ENCODE data around the gene MTFR1L. TPM values are rescaled to one million over a fixed set of nuclear protein-coding genes. Genes with fewer than 3 reads are reported as not detected.

MTFR1L gene
- polyA plus RNA-seq, 1 of the 3 experiments (the other 2 are of a cell fraction): 53.6 TPM

- H3K4me2 ChIP-seq: no peak overlapping the region
- TF ChIP-seq JUND (IDR thresholded peaks at IDR 0.05): no peak
- TF ChIP-seq TCF12 (IDR thresholded peaks at IDR 0.05): no peak
- no peak for TF ChIP-seq FOXM1 (IDR thresholded peaks at IDR 0.05; ENCODE audit: low read depth)
- TF ChIP-seq, protein P1, sequence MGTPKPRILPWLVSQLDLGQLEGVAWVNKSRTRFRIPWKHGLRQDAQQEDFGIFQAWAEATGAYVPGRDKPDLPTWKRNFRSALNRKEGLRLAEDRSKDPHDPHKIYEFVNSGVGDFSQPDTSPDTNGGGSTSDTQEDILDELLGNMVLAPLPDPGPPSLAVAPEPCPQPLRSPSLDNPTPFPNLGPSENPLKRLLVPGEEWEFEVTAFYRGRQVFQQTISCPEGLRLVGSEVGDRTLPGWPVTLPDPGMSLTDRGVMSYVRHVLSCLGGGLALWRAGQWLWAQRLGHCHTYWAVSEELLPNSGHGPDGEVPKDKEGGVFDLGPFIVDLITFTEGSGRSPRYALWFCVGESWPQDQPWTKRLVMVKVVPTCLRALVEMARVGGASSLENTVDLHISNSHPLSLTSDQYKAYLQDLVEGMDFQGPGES (IDR thresholded peaks at IDR 0.05; ENCODE audit: low read depth, low read length): no peak
- TF ChIP-seq MEF2A (IDR thresholded peaks at IDR 0.05; ENCODE audit: borderline replicate concordance, low read depth): no peak
- no peak for TF ChIP-seq YY1 (IDR thresholded peaks at IDR 0.05; ENCODE audit: low read depth)
- TF ChIP-seq GABPA (IDR thresholded peaks at IDR 0.05; ENCODE audit: low read depth): no peak
- no peak for TF ChIP-seq GATA2 (CRISPR knock-in tag; IDR thresholded peaks at IDR 0.05)
- TF ChIP-seq ELF1 (IDR thresholded peaks at IDR 0.05): no peak
- no peak for TF ChIP-seq SMC3 (IDR thresholded peaks at IDR 0.05; ENCODE audit: low read depth, low read length)
- no peak for TF ChIP-seq RAD21 (IDR thresholded peaks at IDR 0.05; ENCODE audit: low read length)
- TF ChIP-seq, protein P2, sequence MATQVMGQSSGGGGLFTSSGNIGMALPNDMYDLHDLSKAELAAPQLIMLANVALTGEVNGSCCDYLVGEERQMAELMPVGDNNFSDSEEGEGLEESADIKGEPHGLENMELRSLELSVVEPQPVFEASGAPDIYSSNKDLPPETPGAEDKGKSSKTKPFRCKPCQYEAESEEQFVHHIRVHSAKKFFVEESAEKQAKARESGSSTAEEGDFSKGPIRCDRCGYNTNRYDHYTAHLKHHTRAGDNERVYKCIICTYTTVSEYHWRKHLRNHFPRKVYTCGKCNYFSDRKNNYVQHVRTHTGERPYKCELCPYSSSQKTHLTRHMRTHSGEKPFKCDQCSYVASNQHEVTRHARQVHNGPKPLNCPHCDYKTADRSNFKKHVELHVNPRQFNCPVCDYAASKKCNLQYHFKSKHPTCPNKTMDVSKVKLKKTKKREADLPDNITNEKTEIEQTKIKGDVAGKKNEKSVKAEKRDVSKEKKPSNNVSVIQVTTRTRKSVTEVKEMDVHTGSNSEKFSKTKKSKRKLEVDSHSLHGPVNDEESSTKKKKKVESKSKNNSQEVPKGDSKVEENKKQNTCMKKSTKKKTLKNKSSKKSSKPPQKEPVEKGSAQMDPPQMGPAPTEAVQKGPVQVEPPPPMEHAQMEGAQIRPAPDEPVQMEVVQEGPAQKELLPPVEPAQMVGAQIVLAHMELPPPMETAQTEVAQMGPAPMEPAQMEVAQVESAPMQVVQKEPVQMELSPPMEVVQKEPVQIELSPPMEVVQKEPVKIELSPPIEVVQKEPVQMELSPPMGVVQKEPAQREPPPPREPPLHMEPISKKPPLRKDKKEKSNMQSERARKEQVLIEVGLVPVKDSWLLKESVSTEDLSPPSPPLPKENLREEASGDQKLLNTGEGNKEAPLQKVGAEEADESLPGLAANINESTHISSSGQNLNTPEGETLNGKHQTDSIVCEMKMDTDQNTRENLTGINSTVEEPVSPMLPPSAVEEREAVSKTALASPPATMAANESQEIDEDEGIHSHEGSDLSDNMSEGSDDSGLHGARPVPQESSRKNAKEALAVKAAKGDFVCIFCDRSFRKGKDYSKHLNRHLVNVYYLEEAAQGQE (IDR thresholded peaks at IDR 0.05; ENCODE audit: low read depth, low read length): no peak
- TF ChIP-seq, protein P3, sequence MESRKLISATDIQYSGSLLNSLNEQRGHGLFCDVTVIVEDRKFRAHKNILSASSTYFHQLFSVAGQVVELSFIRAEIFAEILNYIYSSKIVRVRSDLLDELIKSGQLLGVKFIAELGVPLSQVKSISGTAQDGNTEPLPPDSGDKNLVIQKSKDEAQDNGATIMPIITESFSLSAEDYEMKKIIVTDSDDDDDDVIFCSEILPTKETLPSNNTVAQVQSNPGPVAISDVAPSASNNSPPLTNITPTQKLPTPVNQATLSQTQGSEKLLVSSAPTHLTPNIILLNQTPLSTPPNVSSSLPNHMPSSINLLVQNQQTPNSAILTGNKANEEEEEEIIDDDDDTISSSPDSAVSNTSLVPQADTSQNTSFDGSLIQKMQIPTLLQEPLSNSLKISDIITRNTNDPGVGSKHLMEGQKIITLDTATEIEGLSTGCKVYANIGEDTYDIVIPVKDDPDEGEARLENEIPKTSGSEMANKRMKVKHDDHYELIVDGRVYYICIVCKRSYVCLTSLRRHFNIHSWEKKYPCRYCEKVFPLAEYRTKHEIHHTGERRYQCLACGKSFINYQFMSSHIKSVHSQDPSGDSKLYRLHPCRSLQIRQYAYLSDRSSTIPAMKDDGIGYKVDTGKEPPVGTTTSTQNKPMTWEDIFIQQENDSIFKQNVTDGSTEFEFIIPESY (IDR thresholded peaks at IDR 0.05; ENCODE audit: borderline replicate concordance, low read depth): no peak
- peaks cover 0 to 8% of the 10 kb centered on the region in 2 experiments; a peak in 1 of 4 replicates for H3K4me1 ChIP-seq (ENCODE audit: control insufficient read depth in 1 of 2, insufficient read depth in 2 of 2, low read depth in 1 of 2, low read length in 1 of 2)
- H3K27me3 ChIP-seq (ENCODE audit: insufficient read depth): no peaks in the 10 kb centered on the region
- peaks cover 13% of the 10 kb centered on the region for H3K79me2 ChIP-seq (ENCODE audit: insufficient read depth)
- H2AFZ ChIP-seq (ENCODE audit: low read depth): no peak overlapping the region
- no peaks in the 10 kb centered on the region for H3K9me2 ChIP-seq
- WGBS (ENCODE audit: low lambda C conversion rate): 85% methylated on average over 4 of the region's 6 CpGs
- H3F3A ChIP-seq (replicated peaks; ENCODE audit: insufficient read depth): peaks cover 4% of the 10 kb centered on the region
- H4K20me1 ChIP-seq (ENCODE audit: insufficient read depth): no peaks in the 10 kb centered on the region
- no peak overlapping the region for H3K27ac ChIP-seq (ENCODE audit: low read depth in 2 of 2, low read length in 1 of 2)
- POLR2A ChIA-PET: no interaction called here
- H3K9ac ChIP-seq: no peak overlapping the region
- no peaks in the 10 kb centered on the region for H3K36me3 ChIP-seq (replicated peaks in 1 of 2; ENCODE audit: control insufficient read depth in 1 of 2, insufficient read depth in 2 of 2, low read length in 1 of 2)
- H3K9me3 ChIP-seq: no peaks in the 10 kb centered on the region
- H3K4me3 ChIP-seq (ENCODE audit: low read depth in 2 of 2, low read length in 1 of 2): no peak overlapping the region
- CTCF ChIA-PET: interaction anchor here (0.6 kb wide), 2 partner anchors 52 to 55 kb away, joined by 3 read pairs; no protein-coding TSS in a partner anchor
- DNase-seq: peak; percentile 39
These were observed 50.3 kb downstream of the MTFR1L start for GRCh38 chr1:25869909-25870606.
